ENCODE measurements around the gene ZYG11A.

Gene ZYG11A

DNA sequence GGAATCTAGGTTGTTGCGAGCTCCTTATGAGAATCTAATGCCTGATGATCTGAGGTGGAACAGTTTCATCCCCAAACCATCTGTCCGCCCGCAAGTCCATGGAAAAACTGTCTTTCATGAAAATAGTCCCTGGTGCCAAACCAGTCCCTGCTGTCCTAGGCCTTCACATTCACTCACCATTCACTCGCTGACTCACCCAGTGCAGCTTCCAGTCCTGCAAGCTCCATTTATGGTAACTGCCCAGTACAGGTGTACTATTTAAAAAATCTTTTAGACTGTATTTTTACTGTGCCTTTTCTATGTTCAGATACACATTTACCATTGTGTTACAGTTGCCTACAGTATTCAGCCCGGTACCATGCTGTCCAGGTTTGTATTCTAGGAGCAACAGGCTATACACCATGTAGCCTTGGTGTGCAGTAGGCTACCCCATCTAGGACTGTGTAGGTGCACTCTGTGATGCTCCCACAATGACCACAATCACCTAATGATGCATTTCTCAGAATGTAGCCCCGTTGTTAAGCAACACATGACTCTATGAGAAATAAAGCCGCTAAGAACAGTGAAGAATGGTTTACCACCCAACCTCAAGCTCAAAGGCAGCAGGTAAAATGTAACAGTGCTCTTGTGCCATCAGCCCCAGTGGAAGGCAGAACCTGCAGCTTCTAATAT lies 76.6 kb downstream of the ZYG11A start:
- no peak for DNase-seq

DNA sequence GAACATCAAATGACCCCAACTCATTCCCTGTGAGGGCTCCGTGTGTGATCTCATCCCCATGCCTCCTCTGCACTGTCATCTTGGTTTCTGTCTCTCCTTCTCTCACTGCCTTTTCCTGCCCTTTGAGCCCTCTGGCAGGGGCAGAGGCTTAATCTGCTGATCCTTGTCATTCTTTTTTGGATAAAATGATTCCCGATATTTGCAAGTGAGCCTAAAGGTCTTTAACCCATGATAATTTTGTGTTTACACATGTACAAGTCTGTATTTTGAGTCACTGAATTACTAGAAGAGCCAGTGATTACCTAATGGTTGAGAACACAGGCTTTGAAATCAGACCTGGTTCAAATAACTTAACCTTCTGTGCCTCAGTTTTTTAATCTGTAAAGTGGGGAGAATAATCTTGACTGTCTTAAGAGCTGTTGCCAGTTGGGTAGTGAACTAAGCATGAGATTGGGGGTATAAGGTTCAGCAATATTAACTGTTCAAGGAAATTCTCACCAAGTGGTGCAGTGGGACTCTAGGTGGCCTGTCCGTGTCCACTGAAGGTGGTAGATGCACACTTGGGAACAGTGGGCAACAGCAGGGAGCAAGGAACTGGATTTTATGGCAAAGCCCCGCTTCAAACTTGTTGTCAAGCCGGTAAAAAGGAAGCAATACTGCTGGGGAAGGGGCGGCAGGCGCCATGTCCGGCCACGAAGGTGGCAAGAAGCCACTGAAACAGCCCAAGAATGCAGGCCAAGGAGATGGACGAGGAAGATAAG lies 77.3 kb downstream of the ZYG11A start:
- DNase-seq: no peak

DNA sequence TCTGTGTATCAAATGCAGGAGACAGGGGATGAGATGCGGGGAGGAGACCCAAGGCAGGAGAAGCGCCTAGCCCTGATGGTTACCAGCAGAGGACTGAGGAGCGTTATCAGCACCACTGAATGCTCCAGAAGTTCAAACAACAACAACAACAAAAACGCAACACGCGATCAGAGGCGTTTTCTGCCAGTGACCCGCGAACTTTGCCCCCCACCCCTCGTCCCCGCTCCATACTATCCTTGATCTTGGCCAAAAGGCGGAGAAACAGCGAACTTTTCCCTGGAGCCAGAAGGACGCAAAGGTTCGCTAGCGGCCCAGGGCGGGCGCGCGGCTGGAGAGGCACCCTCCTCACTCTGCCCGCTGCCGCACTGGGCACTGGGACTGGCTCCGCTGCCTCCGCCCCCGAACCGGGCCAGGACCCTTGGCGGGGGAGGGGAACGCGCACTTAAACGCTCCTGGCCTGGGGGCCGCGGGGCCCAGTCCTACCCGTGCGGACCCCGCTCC lies 78.3 kb downstream of the ZYG11A start:
- no peak for DNase-seq

DNA sequence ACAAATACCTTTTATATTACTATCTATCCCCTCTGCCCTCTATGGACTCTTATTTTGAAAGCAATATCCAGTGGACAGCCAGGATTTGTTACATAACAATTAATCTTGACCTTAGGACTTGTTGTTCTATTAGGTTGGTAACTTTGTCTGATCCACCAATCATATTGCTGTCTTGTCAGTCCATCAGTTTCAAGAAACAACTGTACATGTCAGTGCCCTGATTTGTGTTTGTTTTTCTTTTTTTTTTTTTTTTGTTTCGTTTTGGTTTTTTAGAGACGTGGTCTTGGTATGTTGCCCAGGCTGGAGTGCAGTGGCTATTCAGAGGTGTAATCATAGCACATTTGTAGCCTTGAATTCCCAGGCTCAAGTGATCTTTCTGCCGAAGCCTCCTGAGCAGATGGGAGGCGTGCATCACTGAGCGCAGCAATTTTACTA lies 83.0 kb downstream of the ZYG11A start:
- peak; percentile 47 for DNase-seq

DNA sequence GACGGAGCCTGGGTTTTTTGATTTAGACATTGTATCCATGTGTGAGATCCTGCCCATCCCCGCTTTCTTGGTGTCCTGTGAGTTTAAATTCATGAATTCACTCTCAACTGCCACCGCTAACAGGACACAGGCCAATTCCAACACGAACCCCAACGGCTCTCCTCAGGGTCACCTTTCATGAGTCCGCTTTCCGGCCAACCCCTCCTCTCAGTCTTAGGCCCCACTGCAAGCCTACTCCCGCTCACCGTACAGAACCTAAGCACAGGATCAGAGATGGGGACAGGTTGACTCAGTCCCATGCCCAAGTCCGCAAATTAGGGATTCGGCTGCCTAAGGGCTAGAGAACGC lies 84.3 kb downstream of the ZYG11A start:
- no peak for DNase-seq

DNA sequence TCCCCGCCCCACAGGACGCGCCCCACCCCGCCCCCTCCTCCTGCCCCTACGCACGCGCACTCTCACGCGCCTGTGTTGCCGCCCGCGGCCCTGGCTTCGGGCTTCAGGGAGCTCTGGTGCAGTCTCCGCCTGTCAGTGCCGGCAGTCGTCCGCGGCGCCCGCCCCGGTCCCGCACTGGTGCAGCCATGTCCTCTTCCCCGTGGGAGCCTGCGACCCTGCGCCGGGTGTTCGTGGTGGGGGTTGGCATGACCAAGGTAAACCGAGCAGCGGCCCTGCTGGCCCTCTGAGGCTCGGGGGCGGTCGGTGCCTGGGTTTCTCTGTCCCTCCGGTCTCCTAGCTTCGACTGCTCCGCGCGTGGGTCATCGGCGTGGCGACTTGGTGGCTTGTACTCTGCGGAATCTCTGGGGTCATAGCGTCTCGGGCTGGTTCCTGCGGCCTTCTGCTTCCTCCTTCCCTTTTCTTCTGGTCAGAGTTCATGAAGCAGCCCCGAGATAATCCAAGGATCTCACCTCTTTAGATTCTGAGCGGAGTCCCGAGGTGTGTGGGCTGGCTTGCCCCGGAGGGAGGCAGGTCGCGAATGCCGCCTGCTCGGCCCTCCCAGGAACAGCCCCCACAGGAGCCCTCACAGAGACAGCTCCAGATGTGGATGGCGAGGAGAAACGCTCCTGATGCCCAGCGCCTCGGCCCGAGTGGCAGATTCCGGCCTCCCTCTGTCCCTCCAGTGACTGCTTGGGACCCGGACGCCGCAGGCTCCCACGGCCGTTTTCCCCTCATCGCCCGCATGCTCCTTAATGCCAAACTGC lies 84.9 kb downstream of the ZYG11A start, which contains the start of gene SCP2:
Gene SCP2 (plus strand): TSS at position 65 of the 803 bp plus-strand sequence. CDS start 121 bp downstream, at position 186.
- DNase-seq: peak; percentile 36

DNA sequence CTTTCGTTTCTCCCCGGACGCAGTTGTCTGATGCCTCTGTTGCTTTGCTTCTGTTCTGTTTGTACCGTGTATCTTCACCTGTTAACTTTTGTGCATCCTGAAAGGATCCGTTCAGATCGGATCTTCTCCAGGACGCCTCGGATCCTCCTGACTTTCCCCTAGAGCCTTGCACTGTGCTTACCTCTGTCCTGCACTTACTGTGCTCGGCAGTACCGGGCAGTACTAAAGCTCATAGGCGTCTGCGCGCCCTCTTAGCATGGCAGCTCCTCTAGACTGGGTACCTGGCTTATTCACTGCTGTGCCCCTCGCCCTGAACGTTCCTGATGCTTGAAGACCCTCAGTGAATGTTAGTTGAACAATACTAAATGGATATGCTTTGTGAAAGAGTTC lies 85.5 kb downstream of the ZYG11A start:
- no peak for DNase-seq

DNA sequence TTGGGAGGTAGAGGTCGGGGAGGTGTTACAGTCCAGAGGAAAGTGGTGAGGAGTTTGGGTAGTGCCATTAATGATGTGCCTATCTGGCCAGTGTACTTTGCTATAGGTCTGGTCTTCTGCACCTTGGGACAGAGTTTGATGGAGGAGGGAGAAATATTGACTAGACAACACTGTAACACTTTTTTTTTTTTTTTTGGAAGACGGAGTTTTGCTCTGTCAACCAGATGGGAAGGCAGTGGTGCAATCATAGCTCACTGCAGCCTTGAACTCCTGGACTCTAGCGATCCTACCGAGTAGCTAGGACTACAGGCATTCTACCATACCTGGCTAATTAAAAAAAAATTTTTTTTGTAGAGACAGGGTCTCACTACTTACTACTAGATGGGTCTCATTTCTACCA lies 86.5 kb downstream of the ZYG11A start:
- no peak for DNase-seq

DNA sequence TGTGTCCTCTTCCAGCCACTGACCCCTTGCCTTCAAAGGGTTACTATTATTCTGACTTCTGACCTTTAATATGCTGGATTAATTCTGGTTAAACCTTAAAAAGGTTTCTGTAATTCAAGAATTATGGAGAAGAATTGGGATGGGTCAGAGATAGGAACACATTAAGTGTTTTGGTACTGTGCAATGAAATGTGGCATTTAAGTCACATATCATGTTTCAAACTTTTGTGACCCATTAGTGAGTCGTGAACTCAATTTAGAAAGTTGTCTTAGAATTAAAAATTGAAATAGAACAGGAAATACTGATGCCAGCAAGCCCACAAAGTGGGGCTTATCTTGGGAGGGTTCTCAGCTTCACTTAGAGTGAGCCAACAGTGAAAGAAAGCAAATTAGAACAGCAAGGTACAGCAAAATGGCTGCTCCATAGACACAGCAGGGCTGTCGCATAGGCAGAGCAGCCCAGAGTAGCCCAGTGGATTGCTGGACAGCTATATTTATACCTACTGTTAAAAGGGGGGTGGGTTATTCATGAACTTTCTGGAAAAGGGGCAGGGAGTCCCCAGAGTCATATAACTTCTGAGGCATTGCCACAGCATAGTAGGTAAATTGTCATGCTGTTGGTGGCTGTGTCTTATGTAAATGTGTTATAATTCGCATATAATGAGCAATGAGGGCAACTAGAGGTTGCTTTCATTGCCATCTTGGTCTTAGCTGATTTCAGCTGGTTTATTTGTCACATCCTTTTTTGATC lies 95.0 kb downstream of the ZYG11A start:
- DNase-seq: no peak

DNA sequence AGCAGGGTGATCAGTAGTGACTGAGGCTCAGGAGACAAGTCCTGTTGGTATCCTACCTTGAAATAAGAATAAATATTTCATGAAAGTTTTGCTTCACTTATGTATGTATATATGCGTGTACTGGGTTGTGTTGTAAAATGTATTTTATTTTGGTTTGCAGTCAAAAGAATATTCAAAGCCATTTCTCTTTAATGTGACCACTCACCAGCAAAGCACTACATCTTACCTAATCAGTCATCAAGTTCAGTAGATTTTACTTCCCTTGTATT lies 95.6 kb downstream of the ZYG11A start:
- DNase-seq: no peak

DNA sequence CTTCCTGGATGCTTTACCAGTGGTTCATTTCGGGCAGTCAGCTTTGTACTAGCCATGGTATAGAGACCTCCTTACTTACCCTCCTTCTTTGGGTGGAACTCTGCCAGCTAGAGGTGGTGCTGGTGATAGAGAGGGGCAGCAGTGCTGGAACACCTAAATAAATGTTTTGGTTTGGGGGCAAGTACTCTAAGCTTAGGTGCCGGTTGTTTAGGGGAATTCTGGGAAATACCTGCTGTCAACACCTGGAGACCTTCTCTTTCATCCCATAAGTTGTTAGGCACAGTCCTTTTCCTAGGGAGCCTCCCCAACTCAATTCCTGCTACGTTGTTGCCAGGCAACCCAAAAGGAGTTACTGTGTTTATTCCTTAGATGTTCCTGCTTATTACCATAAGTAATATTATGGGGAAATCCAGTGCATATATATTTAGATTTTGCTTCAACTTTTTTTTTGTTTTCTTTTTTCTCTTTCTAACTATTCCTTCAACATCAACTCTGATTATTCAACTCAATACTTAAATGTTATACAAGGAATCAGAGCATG lies 101.4 kb downstream of the ZYG11A start:
- no peak for DNase-seq

DNA sequence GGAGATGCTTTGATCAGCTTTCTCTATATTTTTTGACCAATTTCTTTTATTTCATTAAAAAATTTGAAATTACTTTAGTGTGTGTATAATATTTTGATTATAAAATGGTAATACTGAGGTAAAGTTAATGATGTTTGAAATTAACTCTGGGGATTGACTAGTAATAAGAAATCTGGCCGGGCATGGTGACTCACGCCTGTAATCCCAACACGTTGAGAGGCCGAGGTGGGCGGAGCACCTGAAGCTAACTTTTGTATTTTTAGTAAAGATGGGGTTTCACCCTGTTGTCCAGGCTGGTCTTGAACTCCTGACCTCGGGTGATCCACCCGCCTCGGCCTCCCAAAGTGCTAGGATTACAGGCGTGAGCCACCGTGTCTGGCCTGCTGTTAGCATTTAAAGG lies 102.0 kb downstream of the ZYG11A start:
- DNase-seq: no peak
